OCI-LY3 (cell line): Measurements from ENCODE around the gene S100P.

ENCODE experiments used
- H2AFZ ChIP-seq: fragments of 200-600, 300-600 bp; shearing (Covaris generic); 2 replicates; pipeline ENCODE4 v1.6.0; 2014; ENCODE audit warnings: antibody characterized with exemption, low read depth, low read length
- H3K27ac ChIP-seq: fragments of 200-600, 300-600 bp; sonication (generic); 2 replicates; pipeline ENCODE4 v1.5.1; 2014; ENCODE audit warnings: mild to moderate bottlenecking, low read length, moderate library complexity, mixed read lengths
- H3K27me3 ChIP-seq: fragments of 200-600, 300-600 bp; sonication (generic); 2 replicates; pipeline ENCODE4 v1.6.1; 2014; ENCODE audit warnings: low read depth, low read length, mixed read lengths
- H3K36me3 ChIP-seq: fragments of 200-600, 300-600 bp; sonication (generic); replicated peaks from 2 replicates; pipeline ENCODE3; 2014; ENCODE audit warnings: low read depth, low read length, mixed read lengths
- H3K4me1 ChIP-seq: fragments of 300-600, 200-600 bp; sonication (generic); 2 replicates; pipeline ENCODE4 v1.6.1; 2014; ENCODE audit warnings: low read length, mixed read lengths
- H3K4me2 ChIP-seq: fragments of 200-600, 300-600 bp; sonication (generic); 2 replicates; pipeline ENCODE4 v1.6.1; 2014; ENCODE audit warnings: low read length, mixed read lengths
- H3K4me3 ChIP-seq: fragments of 300-600, 200-600 bp; sonication (generic); 2 replicates; pipeline ENCODE4 v1.5.1; 2014; ENCODE audit warnings: antibody characterized with exemption, mild to moderate bottlenecking, low read length, moderate library complexity
- H3K79me2 ChIP-seq: fragments of 300-600, 200-600 bp; shearing (Covaris generic); 2 replicates; pipeline ENCODE4 v1.6.1; 2014; ENCODE audit warnings: mild to moderate bottlenecking, low read length, mixed read lengths
- H3K9ac ChIP-seq: fragments of 300-600, 200-600 bp; shearing (Covaris generic); 2 replicates; pipeline ENCODE4 v1.6.0; 2014; ENCODE audit warnings: mild to moderate bottlenecking, low read length, moderate library complexity
- H3K9me3 ChIP-seq: fragments of 200-600, 300-600 bp; shearing (Covaris generic); 2 replicates; pipeline ENCODE4 v1.6.1; 2014; ENCODE audit warnings: low read length, mixed read lengths; ENCODE audit not compliant: insufficient read depth
- H4K20me1 ChIP-seq: fragments of 200-600, 300-600 bp; sonication (generic); 2 replicates; pipeline ENCODE4 v1.6.1; 2016; ENCODE audit warnings: low read length, mixed read lengths; ENCODE audit not compliant: insufficient read depth
- EZH2phosphoT487 ChIP-seq: fragments of 200-600 bp; shearing (Covaris generic); IDR thresholded peaks from 2 replicates; pipeline ENCODE4 v1.6.1; 2018; ENCODE audit warnings: antibody characterized with exemption, mixed run types, low read depth
- TF ChIP-seq, protein P1 (sequence below): fragments of 200-600, 300-600 bp; sonication (generic); IDR thresholded peaks from 2 replicates; pipeline ENCODE4 v1.5.1; 2014; ENCODE audit warnings: antibody characterized with exemption, low read length, low read depth

S100P gene

DNA sequence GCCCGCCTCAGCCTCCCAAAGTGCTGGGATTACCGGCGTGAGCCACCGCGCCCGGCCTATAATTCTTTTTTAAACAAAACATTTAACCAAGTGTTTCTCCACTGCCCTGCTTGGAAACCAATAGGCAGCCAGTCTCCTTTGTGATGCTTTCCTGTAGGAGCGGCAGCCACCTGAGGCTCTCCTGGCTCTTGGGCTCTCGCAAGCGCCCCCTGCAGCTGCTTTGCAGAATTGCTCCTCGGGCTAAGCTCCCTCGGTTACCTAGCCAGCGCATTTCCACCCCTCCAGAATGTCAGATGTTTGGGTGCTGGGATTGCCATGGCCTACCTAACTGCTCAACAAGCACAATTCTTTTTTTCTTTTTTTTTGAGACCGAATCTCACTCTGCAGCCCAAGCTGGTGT, 7.7 kb downstream of the S100P start:
- Histone ChIP-seq H3K27ac (no peak overlapping the region), H3K9me3 (no peaks in the 10 kb centered on the region), H4K20me1 (no peaks in the 10 kb centered on the region), H3K9ac (no peak overlapping the region), H3K4me3 (no peak overlapping the region), H3K79me2 (peaks cover 31% of the 10 kb centered on the region), H3K36me3 (peaks cover 17% of the 10 kb centered on the region), H3K4me1 (no peaks in the 10 kb centered on the region; the same call in 1 of the 2 replicates), H2AFZ (no peak overlapping the region), H3K4me2 (no peak overlapping the region), H3K27me3 (no peaks in the 10 kb centered on the region)
- TF ChIP-seq, protein P1, sequence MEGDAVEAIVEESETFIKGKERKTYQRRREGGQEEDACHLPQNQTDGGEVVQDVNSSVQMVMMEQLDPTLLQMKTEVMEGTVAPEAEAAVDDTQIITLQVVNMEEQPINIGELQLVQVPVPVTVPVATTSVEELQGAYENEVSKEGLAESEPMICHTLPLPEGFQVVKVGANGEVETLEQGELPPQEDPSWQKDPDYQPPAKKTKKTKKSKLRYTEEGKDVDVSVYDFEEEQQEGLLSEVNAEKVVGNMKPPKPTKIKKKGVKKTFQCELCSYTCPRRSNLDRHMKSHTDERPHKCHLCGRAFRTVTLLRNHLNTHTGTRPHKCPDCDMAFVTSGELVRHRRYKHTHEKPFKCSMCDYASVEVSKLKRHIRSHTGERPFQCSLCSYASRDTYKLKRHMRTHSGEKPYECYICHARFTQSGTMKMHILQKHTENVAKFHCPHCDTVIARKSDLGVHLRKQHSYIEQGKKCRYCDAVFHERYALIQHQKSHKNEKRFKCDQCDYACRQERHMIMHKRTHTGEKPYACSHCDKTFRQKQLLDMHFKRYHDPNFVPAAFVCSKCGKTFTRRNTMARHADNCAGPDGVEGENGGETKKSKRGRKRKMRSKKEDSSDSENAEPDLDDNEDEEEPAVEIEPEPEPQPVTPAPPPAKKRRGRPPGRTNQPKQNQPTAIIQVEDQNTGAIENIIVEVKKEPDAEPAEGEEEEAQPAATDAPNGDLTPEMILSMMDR, result peak; percentile 37
- TF ChIP-seq EZH2phosphoT487, result no peak

DNA sequence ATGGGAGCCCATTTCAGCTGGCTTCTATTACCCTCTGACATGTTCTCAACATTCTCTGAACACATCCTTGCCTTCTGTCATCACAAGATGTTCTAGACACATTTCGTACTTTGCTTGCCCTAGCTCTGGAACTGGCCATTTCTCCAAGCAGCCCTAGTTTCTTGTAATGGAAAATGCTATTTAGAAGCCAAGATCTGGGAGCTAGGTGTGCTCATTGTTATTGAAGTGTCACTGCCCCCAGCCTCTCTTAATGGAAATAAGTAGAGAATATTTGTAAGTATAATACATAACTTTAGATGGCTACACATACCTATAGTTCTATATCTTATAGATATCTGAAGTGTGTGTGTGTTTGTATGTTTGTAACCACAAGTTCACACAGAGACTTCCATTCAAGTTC, 9.1 kb downstream of the S100P start:
- Histone ChIP-seq H3K9ac (no peak overlapping the region), H2AFZ (no peak overlapping the region), H3K4me1 (peaks cover under 1% of the 10 kb centered on the region; the same call in 1 of the 2 replicates), H3K79me2 (peaks cover 44% of the 10 kb centered on the region), H3K9me3 (no peaks in the 10 kb centered on the region), H3K4me2 (no peak overlapping the region), H3K27me3 (no peaks in the 10 kb centered on the region), H3K27ac (no peak overlapping the region), H3K4me3 (no peak overlapping the region), H4K20me1 (no peaks in the 10 kb centered on the region), H3K36me3 (peaks cover 28% of the 10 kb centered on the region)
- TF ChIP-seq EZH2phosphoT487, result no peak
- TF ChIP-seq, protein P1, result no peak

DNA sequence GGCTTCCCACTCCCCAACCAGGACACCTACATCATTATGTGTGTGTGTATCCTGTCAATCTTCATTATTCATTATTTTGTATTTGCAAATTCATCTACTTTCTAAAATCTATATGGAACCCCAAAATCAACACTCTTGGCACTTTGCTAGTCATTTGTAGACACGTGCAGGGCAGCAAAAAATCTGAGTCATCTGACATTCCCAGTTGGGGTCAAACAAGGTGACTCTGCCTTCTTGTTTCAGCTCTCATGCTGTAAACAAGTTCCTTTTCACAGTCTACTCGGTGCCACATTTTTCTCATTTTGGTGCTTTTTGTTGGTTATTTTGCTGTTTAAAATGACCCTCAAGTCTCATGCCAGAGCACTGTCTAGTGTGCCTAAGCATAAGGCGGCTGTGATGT, 10.1 kb downstream of the S100P start:
- peaks cover 55% of the 10 kb centered on the region for H3K79me2 ChIP-seq
- H3K4me3 ChIP-seq, result no peak overlapping the region
- H4K20me1 ChIP-seq, result no peaks in the 10 kb centered on the region
- H3K4me1 ChIP-seq, result peaks cover 11% of the 10 kb centered on the region
- no peak for TF ChIP-seq EZH2phosphoT487
- TF ChIP-seq, protein P1, result no peak
- H3K27me3 ChIP-seq, result no peaks in the 10 kb centered on the region
- no peak overlapping the region for H3K4me2 ChIP-seq
- H3K9ac ChIP-seq, result no peak overlapping the region
- no peak overlapping the region for H3K27ac ChIP-seq
- H3K9me3 ChIP-seq, result no peaks in the 10 kb centered on the region
- no peak overlapping the region for H2AFZ ChIP-seq
- peaks cover 39% of the 10 kb centered on the region for H3K36me3 ChIP-seq

DNA sequence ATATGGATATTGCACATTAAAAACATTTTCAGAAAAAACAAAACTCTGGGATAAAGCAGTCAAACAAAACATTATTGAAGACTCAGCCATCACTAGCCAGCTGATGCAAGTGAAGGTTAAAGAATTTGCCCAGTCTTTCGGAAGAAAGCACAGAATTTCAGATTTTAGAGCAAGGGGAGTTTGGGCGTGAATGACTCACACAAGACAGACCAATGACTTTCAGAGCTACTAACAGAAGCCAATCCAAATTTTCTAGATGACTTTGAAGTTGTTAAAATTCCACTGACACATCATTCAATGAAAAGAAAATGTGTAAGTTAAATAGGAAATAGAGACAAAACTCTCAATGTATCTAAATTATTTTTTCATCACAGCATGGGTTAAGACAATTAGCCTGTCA, 12.0 kb downstream of the S100P start:
- H3K4me1 ChIP-seq, result peaks cover 17% of the 10 kb centered on the region
- H3K79me2 ChIP-seq, result peaks cover 63% of the 10 kb centered on the region
- no peak overlapping the region for H2AFZ ChIP-seq
- no peaks in the 10 kb centered on the region for H3K27me3 ChIP-seq
- peaks cover 40% of the 10 kb centered on the region for H3K36me3 ChIP-seq
- TF ChIP-seq EZH2phosphoT487, result no peak
- TF ChIP-seq, protein P1, result no peak
- H3K27ac ChIP-seq, result no peak overlapping the region
- no peak overlapping the region for H3K4me2 ChIP-seq
- no peak overlapping the region for H3K4me3 ChIP-seq
- no peaks in the 10 kb centered on the region for H4K20me1 ChIP-seq
- no peak overlapping the region for H3K9ac ChIP-seq
- no peaks in the 10 kb centered on the region for H3K9me3 ChIP-seq
